Stimulated activated CD4-positive, alpha-beta T cell treated with anti-CD3 and anti-CD28 coated beads, Interleukin-4, amount 100 ng/mL, for 4 hours (primary cell): ENCODE data around the gene CHRNB4.
"Not testable (repeated sequence)": the region's sequence is repeated elsewhere in the genome, so short reads cannot be mapped to it uniquely, and the experiment has no call there.

Source experiments
- DNase-seq, 2 experiments: peaks; one replicate each; pipeline ENCODE4 v3.0.0-alpha.2; 2020

Gene CHRNB4

DNA sequence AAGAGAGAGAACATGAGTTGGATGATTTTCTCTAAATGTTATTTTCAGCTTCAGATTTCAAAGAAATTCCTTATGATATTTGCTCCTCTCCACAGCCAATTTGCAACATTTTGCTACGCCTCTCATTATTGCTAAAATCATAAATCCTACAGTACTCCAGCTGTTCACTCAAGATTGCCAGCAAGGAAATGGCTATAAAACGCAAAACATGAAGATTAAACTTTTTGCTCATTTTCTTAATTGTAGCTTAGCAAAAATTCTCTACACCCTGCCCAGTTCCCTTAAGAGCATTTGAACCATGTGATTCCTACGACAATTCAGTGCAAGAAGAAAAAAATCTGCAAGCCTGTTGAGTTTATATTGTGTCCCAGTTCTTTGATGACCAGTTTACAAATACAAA lies 27.0 kb downstream of the CHRNB4 start:
- no peak for DNase-seq

DNA sequence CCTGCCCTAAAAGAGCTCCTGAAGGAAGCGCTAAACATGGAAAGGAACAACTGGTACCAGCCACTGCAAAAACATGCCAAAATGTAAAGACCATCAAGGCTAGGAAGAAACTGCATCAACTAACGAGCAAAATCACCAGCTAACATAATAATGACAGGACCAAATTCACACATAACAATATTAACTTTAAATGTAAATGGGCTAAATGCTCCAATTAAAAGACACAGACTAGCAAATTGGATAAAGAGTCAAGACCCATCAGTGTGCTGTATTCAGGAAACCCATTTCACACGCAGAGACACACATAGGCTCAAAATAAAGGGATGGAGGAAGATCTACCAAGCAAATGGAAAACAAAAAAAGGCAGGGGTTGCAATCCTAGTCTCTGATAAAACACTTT lies 31.5 kb downstream of the CHRNB4 start:
- DNase-seq = not testable (repeated sequence)

DNA sequence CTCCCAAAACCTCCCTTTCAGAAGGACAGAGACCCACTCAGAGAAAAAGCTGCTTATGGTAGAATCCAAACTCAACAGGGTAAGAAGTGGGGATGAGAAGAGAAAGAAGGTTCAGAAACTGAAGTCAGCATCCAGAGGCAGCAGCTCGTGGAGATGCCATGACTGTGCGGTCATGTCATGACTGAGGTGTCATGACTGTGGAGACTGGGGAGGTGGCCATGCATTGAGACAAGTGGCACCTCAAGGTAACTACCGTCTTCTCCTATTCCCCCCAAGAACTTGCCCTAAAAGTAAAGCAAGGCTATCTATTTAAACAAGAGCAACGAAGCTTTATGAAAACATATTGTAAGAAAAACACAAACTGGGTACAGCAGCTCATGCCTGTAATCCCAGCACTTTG lies 35.3 kb downstream of the CHRNB4 start:
- DNase-seq = no peak

DNA sequence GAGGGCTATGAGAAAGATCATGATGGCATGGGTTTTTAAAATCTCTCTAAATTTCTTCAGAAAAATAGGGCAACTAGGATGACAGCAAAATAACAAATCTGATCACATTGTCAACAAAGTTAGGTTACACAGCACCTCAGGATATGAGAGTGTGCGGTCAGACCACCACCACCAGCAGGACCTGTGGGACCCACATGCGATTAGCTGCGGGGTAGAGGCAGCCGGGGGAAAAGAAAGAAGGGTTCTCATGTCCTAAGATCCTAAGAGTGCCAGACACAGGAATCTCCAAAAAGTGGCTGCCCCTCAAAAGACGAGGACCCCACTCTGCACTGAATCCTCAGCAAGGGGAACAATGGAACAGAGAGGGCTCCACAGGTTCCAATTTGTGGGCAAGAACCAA lies 35.8 kb downstream of the CHRNB4 start:
- no peak for DNase-seq

- DNase-seq = no peak
Observed at GRCh38 chr15:78604420-78604819, 36.6 kb downstream of the CHRNB4 start.

DNA sequence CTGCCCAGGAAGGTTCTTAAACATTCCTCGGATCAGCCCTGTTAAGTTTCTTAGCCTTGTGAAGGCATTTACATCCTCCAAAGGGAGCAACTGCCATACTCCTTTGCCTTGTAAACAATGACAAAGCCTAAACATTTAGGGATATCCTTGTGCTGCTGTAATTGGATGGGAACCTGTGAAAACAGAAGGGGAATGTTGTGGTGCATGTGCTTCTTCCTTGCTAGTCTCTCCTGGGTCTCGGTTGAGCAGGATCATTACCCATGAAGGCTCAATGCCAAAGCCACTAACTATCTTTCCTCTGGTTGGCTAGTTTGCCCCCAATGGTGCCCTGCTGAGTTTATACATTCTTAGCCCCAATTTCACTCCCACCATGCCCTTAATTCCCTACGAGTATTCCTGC lies 37.5 kb downstream of the CHRNB4 start:
- DNase-seq = no peak

- DNase-seq = no peak
Observed at GRCh38 chr15:78599189-78599588, 41.8 kb downstream of the CHRNB4 start.

GRCh38 chr15:78598348-78598747 lies 42.7 kb downstream of the CHRNB4 start:
- DNase-seq = no peak

- DNase-seq = no peak
Observed at GRCh38 chr15:78597583-78597982, 43.4 kb downstream of the CHRNB4 start.

- no peak for DNase-seq
Observed at GRCh38 chr15:78574944-78575343, 66.1 kb downstream of the CHRNB4 start.
